Subcutaneous abdominal adipose tissue (tissue), 5 donors: ENCODE measurements around the gene BFSP2.

ENCODE experiments used
- H3K27ac ChIP-seq: one replicate; pipeline ENCODE4 v1.7.0; 2013; ENCODE audit warnings: low read depth, mild to moderate bottlenecking, inconsistent platforms, low read length, moderate library complexity
- H3K27me3 ChIP-seq, 5 donors: one replicate each; pipeline ENCODE4 v1.7.0; 2013; ENCODE audit warnings: low read length in 5 of 5, inconsistent platforms in 1 of 5; ENCODE audit not compliant: control insufficient read depth in 5 of 5, insufficient read depth in 4 of 5
- H3K36me3 ChIP-seq, 5 donors: one replicate each; pipeline ENCODE4 v1.7.0; 2013; ENCODE audit warnings: low read length in 5 of 5; ENCODE audit not compliant: control insufficient read depth in 5 of 5, insufficient read depth in 5 of 5
- H3K4me1 ChIP-seq, 5 donors: one replicate each; pipeline ENCODE4 v1.7.0; 2013; ENCODE audit warnings: low read length in 5 of 5, mild to moderate bottlenecking in 3 of 5, moderate library complexity in 1 of 5; ENCODE audit not compliant: control insufficient read depth in 5 of 5, insufficient read depth in 5 of 5
- H3K4me3 ChIP-seq, 5 donors: one replicate each; pipeline ENCODE4 v1.7.0; 2013; ENCODE audit warnings: low read length in 5 of 5, low read depth in 1 of 5
- H3K9ac ChIP-seq, 5 donors: one replicate each; pipeline ENCODE4 v1.7.0; 2013; ENCODE audit warnings: low read length in 5 of 5, mild to moderate bottlenecking in 4 of 5, moderate library complexity in 3 of 5
- H3K9me3 ChIP-seq, 5 donors: one replicate each; pipeline ENCODE4 v1.7.0; 2013; ENCODE audit warnings: low read length in 5 of 5; ENCODE audit not compliant: control insufficient read depth in 5 of 5
- donor health status: healthy.
- donor health status: healthy.
- donor health status: healthy.
- donor health status: healthy.
- donor health status: healthy.

The BFSP2 gene

GRCh38 chr3:133381346-133382109 lies 18.3 kb upstream of the BFSP2 start:
- Histone ChIP-seq H3K4me3 (no peak overlapping the region), H3K27me3 (peaks cover 0 to 12% (median 3%) of the 10 kb centered on the region in 5 donors), H3K9me3 (no peaks in the 10 kb centered on the region), H3K36me3 (peaks cover 0 to 2% (median 0%) of the 10 kb centered on the region in 5 donors), H3K9ac (no peak overlapping the region), H3K27ac (no peak overlapping the region), H3K4me1 (peaks cover 0 to 7% (median 3%) of the 10 kb centered on the region in 5 donors)

DNA sequence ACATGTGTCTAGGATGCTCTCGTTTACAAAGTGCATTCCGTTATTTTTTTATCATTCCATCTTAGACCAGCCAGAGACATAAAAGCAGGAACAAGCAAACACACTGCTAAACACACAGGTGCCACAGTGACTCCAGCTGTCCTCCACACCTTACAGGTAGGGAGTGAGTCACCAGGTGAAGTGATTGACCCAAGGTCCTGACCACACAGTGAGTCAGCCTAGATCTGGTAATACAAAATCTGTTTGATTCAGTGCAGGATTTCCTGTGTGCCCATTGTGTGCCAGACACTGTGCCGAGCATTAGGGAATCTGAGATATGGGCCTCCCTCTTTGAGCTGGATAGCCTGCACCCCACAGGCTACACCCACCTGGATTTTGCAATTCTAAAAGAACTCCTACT lies 16.7 kb upstream of the BFSP2 start:
- no peak overlapping the region for H3K9ac ChIP-seq
- peaks cover 0 to 2% (median 0%) of the 10 kb centered on the region in 5 donors for H3K36me3 ChIP-seq
- H3K4me3 ChIP-seq: no peak overlapping the region
- H3K27me3 ChIP-seq: peaks cover 0 to 12% (median 3%) of the 10 kb centered on the region in 5 donors
- H3K27ac ChIP-seq: no peak overlapping the region
- H3K4me1 ChIP-seq: peaks cover 0 to 4% (median 0%) of the 10 kb centered on the region in 5 donors
- no peaks in the 10 kb centered on the region for H3K9me3 ChIP-seq

GRCh38 chr3:133383741-133384140 lies 16.1 kb upstream of the BFSP2 start:
- Histone ChIP-seq H3K9me3 (no peaks in the 10 kb centered on the region), H3K4me1 (peaks cover 0 to 4% (median 0%) of the 10 kb centered on the region in 5 donors), H3K36me3 (peaks cover 0 to 2% (median 0%) of the 10 kb centered on the region in 5 donors), H3K27me3 (peaks cover 0 to 12% (median 3%) of the 10 kb centered on the region in 5 donors), H3K27ac (no peak overlapping the region), H3K9ac (no peak overlapping the region), H3K4me3 (no peak overlapping the region)

DNA sequence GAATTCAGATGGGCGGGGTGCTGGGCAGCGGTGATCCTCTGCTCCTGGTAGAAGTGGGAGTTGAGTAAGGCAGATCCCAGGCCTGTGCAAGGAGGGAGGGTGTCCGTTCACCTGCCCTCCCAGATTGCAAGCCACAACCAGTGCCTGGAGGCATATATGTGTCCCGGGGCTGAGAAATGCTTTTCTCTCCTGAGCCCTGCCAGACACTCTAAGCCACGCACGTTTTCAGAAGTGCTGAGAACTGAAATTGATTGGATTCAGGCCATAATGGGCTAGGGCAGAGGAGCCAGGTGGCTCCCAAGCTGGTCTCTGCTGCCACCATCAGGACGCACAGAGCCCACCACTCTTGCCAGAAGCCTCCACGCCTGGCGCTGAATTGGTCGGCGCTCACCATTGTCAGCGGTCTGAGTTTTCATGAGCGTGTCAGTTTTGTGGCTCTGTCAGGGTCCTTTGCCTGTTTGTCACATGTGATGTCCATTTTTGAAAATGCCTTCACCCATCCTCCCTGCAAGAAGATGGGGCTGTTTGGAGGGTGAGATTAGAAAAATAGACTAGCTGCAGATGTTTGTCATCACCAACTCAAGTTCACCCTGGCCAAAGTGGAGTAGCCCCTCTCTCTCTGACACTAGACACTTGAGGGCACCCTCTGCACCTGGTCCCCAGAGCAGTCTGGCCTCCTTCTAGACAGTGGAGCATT lies 15.4 kb upstream of the BFSP2 start:
- H3K9ac ChIP-seq: no peak overlapping the region

GRCh38 chr3:133386876-133387275 lies 13.0 kb upstream of the BFSP2 start:
- peaks cover 0 to 4% (median 0%) of the 10 kb centered on the region in 5 donors for H3K4me1 ChIP-seq
- H3K36me3 ChIP-seq: no peaks in the 10 kb centered on the region
- H3K9ac ChIP-seq: no peak overlapping the region
- no peaks in the 10 kb centered on the region for H3K9me3 ChIP-seq
- H3K27me3 ChIP-seq: peaks cover 0 to 12% (median 3%) of the 10 kb centered on the region in 5 donors
- H3K27ac ChIP-seq: no peak overlapping the region
- H3K4me3 ChIP-seq: no peak overlapping the region

More for the DNA sequence above, 15.4 kb upstream of the BFSP2 start:
- no peak overlapping the region for H3K27ac ChIP-seq
- H3K4me3 ChIP-seq: no peak overlapping the region
- peaks cover 0 to 2% (median 0%) of the 10 kb centered on the region in 5 donors for H3K36me3 ChIP-seq
- peaks cover 0 to 4% (median 0%) of the 10 kb centered on the region in 5 donors for H3K4me1 ChIP-seq
- no peaks in the 10 kb centered on the region for H3K9me3 ChIP-seq
- H3K27me3 ChIP-seq: peaks cover 0 to 12% (median 3%) of the 10 kb centered on the region in 5 donors

GRCh38 chr3:133387341-133387740 lies 12.5 kb upstream of the BFSP2 start:
- peaks cover 0 to 4% (median 0%) of the 10 kb centered on the region in 5 donors for H3K4me1 ChIP-seq
- H3K9ac ChIP-seq: no peak overlapping the region
- H3K4me3 ChIP-seq: no peak overlapping the region
- H3K27ac ChIP-seq: no peak overlapping the region
- no peaks in the 10 kb centered on the region for H3K9me3 ChIP-seq
- H3K27me3 ChIP-seq: peaks cover 0 to 12% (median 3%) of the 10 kb centered on the region in 5 donors
- no peaks in the 10 kb centered on the region for H3K36me3 ChIP-seq

- H3K9me3 ChIP-seq: peaks cover 0 to 1% (median under 1%) of the 10 kb centered on the region in 5 donors
- H3K4me1 ChIP-seq: peaks cover 0 to 4% (median 0%) of the 10 kb centered on the region in 5 donors
- H3K27me3 ChIP-seq: peaks cover 0 to 12% (median 0%) of the 10 kb centered on the region in 5 donors
- no peak overlapping the region for H3K4me3 ChIP-seq
- H3K36me3 ChIP-seq: no peaks in the 10 kb centered on the region
- H3K9ac ChIP-seq: no peak overlapping the region
- H3K27ac ChIP-seq: no peak overlapping the region
Measured at GRCh38 chr3:133388696-133389395, 11.0 kb upstream of the BFSP2 start.

DNA sequence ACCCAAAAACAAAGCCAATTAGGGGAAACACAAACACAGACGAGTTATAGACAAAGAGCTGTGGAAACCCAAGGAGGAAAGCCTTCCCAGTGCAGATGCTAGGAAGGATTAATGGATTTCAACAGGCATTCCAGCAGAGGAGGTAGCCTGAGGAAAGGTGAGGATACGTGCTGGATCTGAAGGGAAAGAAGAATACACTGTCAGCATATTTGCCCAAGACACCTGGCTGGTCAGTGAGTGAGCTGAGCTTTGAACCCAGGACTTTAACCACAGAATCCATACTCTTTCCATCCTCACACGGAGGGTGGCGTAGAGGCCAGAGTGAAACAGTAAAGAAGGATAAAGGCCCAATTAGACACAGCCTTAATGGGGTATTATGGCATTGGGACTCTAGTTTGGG lies 9.1 kb upstream of the BFSP2 start:
- Histone ChIP-seq H3K27ac (no peak overlapping the region), H3K27me3 (peaks cover 0 to 2% (median 0%) of the 10 kb centered on the region in 5 donors), H3K9ac (no peak overlapping the region), H3K36me3 (no peaks in the 10 kb centered on the region), H3K4me1 (no peaks in the 10 kb centered on the region), H3K4me3 (no peak overlapping the region), H3K9me3 (peaks cover 0 to 8% (median 4%) of the 10 kb centered on the region in 5 donors)

DNA sequence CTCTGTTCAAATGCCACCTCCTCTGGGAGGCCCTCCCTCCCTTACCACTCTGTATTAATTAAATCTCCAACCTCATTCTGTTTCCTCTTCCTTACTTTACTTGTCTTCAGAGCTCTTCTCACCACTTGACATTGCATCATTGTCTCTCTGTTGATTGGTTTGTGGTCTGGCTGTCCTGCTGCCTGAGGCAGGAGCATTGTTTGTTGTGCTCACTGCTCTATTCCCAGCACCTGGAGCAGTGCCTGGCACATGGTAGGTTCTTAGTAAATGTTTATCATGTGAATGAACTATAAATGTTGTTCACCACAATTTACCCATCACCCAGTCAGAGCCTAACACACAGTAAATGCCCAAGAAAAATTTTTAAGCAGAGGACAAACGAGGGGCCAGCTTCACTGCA lies 6.7 kb upstream of the BFSP2 start:
- Histone ChIP-seq H3K4me1 (no peaks in the 10 kb centered on the region), H3K27ac (no peak overlapping the region), H3K4me3 (no peak overlapping the region), H3K36me3 (no peaks in the 10 kb centered on the region), H3K27me3 (peaks cover 0 to 5% (median 0%) of the 10 kb centered on the region in 5 donors), H3K9ac (no peak overlapping the region), H3K9me3 (peaks cover 0 to 8% (median 4%) of the 10 kb centered on the region in 5 donors)
